NK-92 treated with Interleukin-12 subunit alpha and Interleukin-12 subunit beta, amount 100 ng/mL, for 24 hours (cell line): ENCODE measurements around the gene KIF2A.
A peak's percentile ranks its signal among the peaks of the same experiment; 100 is the strongest.

Source experiments
- DNase-seq: peaks from one replicate; lab custom pipeline; 2025; lab: John Stamatoyannopoulos, UW

The KIF2A gene

GRCh38 chr5:62291829-62292228 lies 14.2 kb upstream of the KIF2A start:
- peak; percentile 32 for DNase-seq

- no peak for DNase-seq
Measured at GRCh38 chr5:62296998-62297397, 9.0 kb upstream of the KIF2A start.

GRCh38 chr5:62298118-62298517 lies 7.9 kb upstream of the KIF2A start:
- no peak for DNase-seq

GRCh38 chr5:62299101-62299500 lies 6.9 kb upstream of the KIF2A start:
- no peak for DNase-seq

GRCh38 chr5:62299600-62299999 lies 6.4 kb upstream of the KIF2A start:
- DNase-seq: no peak

- no peak for DNase-seq
Measured at GRCh38 chr5:62305358-62305714, 670 bp upstream of the KIF2A start.

GRCh38 chr5:62306323-62306895 lies 403 bp downstream of the KIF2A start:
- peak; percentile 78 for DNase-seq

GRCh38 chr5:62306896-62307689 lies 1.1 kb downstream of the KIF2A start:
- peak; percentile 78 for DNase-seq

GRCh38 chr5:62308439-62308838 lies 2.4 kb downstream of the KIF2A start:
- DNase-seq: no peak

GRCh38 chr5:62309107-62309506 lies 3.1 kb downstream of the KIF2A start:
- no peak for DNase-seq

- DNase-seq: no peak
Measured at GRCh38 chr5:62310426-62311143, 4.6 kb downstream of the KIF2A start.

- DNase-seq: no peak
Measured at GRCh38 chr5:62312036-62312435, 6.0 kb downstream of the KIF2A start.

- no peak for DNase-seq
Measured at GRCh38 chr5:62312674-62313073, 6.7 kb downstream of the KIF2A start.

- no peak for DNase-seq
Measured at GRCh38 chr5:62314213-62314830, 8.3 kb downstream of the KIF2A start.

GRCh38 chr5:62315376-62316175 lies 9.6 kb downstream of the KIF2A start:
- no peak for DNase-seq

GRCh38 chr5:62316176-62316502 lies 10.1 kb downstream of the KIF2A start:
- no peak for DNase-seq

GRCh38 chr5:62317810-62318209 lies 11.8 kb downstream of the KIF2A start:
- DNase-seq: no peak

GRCh38 chr5:62322484-62322883 lies 16.5 kb downstream of the KIF2A start:
- no peak for DNase-seq

GRCh38 chr5:62326302-62326701 lies 20.3 kb downstream of the KIF2A start:
- DNase-seq: no peak

- DNase-seq: no peak
Measured at GRCh38 chr5:62326702-62327101, 20.7 kb downstream of the KIF2A start.

- DNase-seq: no peak
Measured at GRCh38 chr5:62327138-62328053, 21.4 kb downstream of the KIF2A start.
